Suprapubic skin (tissue), 4 donors: ENCODE measurements around the gene HJURP. TPM values are rescaled to one million over a fixed set of nuclear protein-coding genes. Genes with fewer than 3 reads are reported as not detected.
A peak's percentile ranks its signal among the peaks of the same experiment; 100 is the strongest.

Experiments
- DNase-seq, 2 donors: peaks; one replicate each; pipeline ENCODE4 v3.0.0-alpha.2; 2019; ENCODE audit warnings: low spot score in 2 of 2
- H3K27ac ChIP-seq: fragments of 200-600 bp; sonication (generic); one replicate; pipeline ENCODE4 v1.5.1; 2019
- H3K27me3 ChIP-seq: fragments of 200-600 bp; sonication (generic); one replicate; pipeline ENCODE4 v1.5.1; 2019
- H3K36me3 ChIP-seq: fragments of 200-600 bp; sonication (generic); one replicate; pipeline ENCODE4 v1.5.1; 2019
- H3K4me1 ChIP-seq: fragments of 200-600 bp; sonication (generic); one replicate; pipeline ENCODE4 v1.5.1; 2019
- H3K4me3 ChIP-seq: fragments of 200-600 bp; sonication (generic); one replicate; pipeline ENCODE4 v1.5.1; 2019; ENCODE audit warnings: mild to moderate bottlenecking
- H3K9me3 ChIP-seq: fragments of 200-600 bp; sonication (generic); one replicate; pipeline ENCODE4 v1.5.1; 2019
- CTCF ChIP-seq, 2 donors: fragments of 200-600 bp in 1 of 2; fragments of 450-650 bp in 1 of 2; sonication (generic) in 1 of 2; IDR thresholded peaks; one replicate each; pipeline ENCODE4 v1.5.1; 2016 to 2019; ENCODE audit warnings: antibody characterized with exemption in 2 of 2, mild to moderate bottlenecking in 1 of 2, moderate library complexity in 1 of 2
- EP300 ChIP-seq: sonication (generic); formaldehyde crosslinking; IDR thresholded peaks from one replicate; pipeline ENCODE4 v1.6.1; 2017; ENCODE audit warnings: antibody characterized with exemption
- POLR2A ChIP-seq, 2 donors: fragments of 450-650 bp; IDR thresholded peaks; one replicate each; pipeline ENCODE4 v1.6.1; 2017; ENCODE audit warnings: antibody characterized with exemption in 2 of 2, mild to moderate bottlenecking in 2 of 2, moderate library complexity in 2 of 2
- POLR2AphosphoS5 ChIP-seq, 3 donors: sonication (generic); formaldehyde crosslinking; IDR thresholded peaks; one replicate each; pipeline ENCODE4 v1.6.1; 2017; ENCODE audit warnings: antibody characterized with exemption in 3 of 3
- WGBS: methylation state at CpG from one replicate; pipeline ENCODE4 v1.1.5; 2018; 5-methylcytosine and 5-hydroxymethylcytosine counted together
- total RNA-seq, 4 donors: library from RNA; depleted of rRNA; stranded (reverse); fragments of >200 nt; gene quantifications; one replicate each; pipeline ENCODE4 v1.1.0, GENCODE V29; 2016

The HJURP gene
- total RNA-seq, 4 donors from 2014 or later, result 1.7 to 7.1 (median 3.9) TPM

GRCh38 chr2:233871432-233871831, 17.1 kb upstream of the HJURP start:
- Histone ChIP-seq H3K27ac (no peak overlapping the region), H3K27me3 (peaks cover 13% of the 10 kb centered on the region), H3K4me1 (peaks cover 5% of the 10 kb centered on the region), H3K4me3 (no peak overlapping the region), H3K36me3 (no peaks in the 10 kb centered on the region), H3K9me3 (no peaks in the 10 kb centered on the region)
- TF ChIP-seq CTCF (IDR thresholded peaks at IDR 0.05) (no peak), EP300 (no peak), POLR2A (IDR thresholded peaks at IDR 0.05) (no peak), POLR2AphosphoS5 (IDR thresholded peaks at IDR 0.05) (no peak)
- 64% methylated on average over 4 of the region's 4 CpGs for WGBS
- no peak for DNase-seq

DNA sequence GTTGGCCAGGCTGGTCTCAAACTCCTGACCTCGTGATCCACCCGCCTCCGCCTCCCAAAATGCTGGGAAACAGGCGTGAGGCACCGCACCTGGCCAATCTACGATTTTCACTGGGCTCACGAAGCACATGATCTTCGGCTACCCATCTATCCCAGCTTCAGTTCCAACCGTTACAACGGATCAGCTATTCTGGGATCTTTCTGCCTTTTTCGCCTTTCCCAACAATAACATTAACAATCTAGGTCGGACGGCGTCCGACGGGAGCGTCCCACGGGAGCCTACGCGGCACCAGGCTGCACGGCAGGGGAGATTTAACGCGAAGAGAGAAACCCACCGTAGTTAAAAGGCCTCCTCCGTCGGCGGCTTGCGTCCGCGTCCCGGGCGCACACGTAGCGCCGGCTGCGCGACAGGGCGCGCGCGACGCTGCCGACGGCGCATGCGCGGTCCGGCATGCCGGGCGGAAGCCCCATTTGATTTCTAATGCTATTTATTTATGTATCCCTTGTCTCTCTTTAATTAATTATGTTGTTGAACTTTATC, 13.7 kb upstream of the HJURP start, which contains the start of gene MSL3B:
Gene MSL3B, minus strand, starts transcription at position 394 of the 540 bp plus-strand sequence.
- 11% methylated on average over 50 of the region's 50 CpGs for WGBS
- no peak for TF ChIP-seq CTCF (IDR thresholded peaks at IDR 0.05)
- TF ChIP-seq POLR2AphosphoS5 (IDR thresholded peaks at IDR 0.05), result no peak
- no peak for TF ChIP-seq POLR2A (IDR thresholded peaks at IDR 0.05)
- no peak for TF ChIP-seq EP300
- H3K27me3 ChIP-seq, result peaks cover 7% of the 10 kb centered on the region
- H3K27ac ChIP-seq, result no peak within 1 kb of the TSS
- H3K4me1 ChIP-seq, result peaks cover 5% of the 10 kb centered on the region
- no peaks in the 10 kb centered on the region for H3K9me3 ChIP-seq
- H3K36me3 ChIP-seq, result no peaks in the 10 kb centered on the region
- DNase-seq, result no peak
- peak within 1 kb of the TSS; percentile 50 for H3K4me3 ChIP-seq

DNA sequence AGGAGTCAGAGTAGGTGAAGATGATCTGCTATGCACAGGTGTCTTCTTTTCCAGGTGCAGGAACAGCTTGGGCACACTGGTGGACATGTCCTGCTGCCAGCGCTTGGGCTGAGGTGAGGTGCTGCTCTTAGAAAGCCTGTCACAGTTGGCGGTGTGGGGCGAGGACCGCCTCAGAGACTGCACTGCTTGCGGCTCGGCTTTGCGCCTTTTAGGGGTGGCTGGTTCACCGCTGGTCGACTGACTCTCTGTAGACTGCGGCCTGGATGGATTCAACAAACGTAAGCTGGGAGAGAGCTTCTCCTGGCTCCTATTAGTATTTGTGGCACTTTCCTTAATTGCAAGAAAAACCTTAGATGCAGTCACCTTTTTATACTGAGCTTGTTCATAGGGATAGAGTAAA, 12.1 kb upstream of the HJURP start:
- Histone ChIP-seq H3K4me1 (peaks cover 5% of the 10 kb centered on the region), H3K27ac (no peak overlapping the region), H3K9me3 (no peaks in the 10 kb centered on the region), H3K27me3 (peaks cover 7% of the 10 kb centered on the region), H3K4me3 (no peak overlapping the region), H3K36me3 (no peaks in the 10 kb centered on the region)
- TF ChIP-seq POLR2AphosphoS5 (IDR thresholded peaks at IDR 0.05), result no peak
- TF ChIP-seq POLR2A (IDR thresholded peaks at IDR 0.05), result no peak
- no peak for TF ChIP-seq EP300
- TF ChIP-seq CTCF (IDR thresholded peaks at IDR 0.05), result no peak
- no peak for DNase-seq
- WGBS, result 97% methylated on average over 11 of the region's 11 CpGs

DNA sequence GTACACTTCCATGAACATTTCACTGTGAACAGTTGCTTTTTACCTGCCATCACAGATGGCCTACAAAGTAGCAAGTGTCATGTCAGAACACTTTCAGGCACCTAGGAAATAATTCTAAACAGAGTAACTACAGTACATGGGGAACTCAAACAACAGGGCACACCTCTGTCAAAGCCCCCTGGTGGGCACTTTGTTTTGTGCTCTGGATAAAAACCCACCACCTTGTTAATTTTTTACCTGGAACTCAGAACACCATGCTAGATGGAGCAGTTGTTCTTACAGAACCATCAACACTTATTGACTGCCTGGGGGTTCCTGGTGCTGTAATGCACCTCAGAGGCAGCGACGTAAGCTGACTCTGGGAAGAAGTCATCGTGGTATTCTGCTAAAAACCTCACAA, 11.5 kb upstream of the HJURP start:
- no peak for DNase-seq
- Histone ChIP-seq H3K4me1 (peaks cover 5% of the 10 kb centered on the region), H3K9me3 (no peaks in the 10 kb centered on the region), H3K4me3 (no peak overlapping the region), H3K36me3 (no peaks in the 10 kb centered on the region), H3K27ac (no peak overlapping the region), H3K27me3 (peaks cover 7% of the 10 kb centered on the region)
- 96% methylated on average over 3 of the region's 3 CpGs for WGBS
- TF ChIP-seq POLR2AphosphoS5 (IDR thresholded peaks at IDR 0.05) (no peak), CTCF (IDR thresholded peaks at IDR 0.05) (no peak), POLR2A (IDR thresholded peaks at IDR 0.05) (no peak), EP300 (no peak)

GRCh38 chr2:233862261-233862768, 8.0 kb upstream of the HJURP start:
- Histone ChIP-seq H3K4me3 (no peak overlapping the region), H3K4me1 (no peaks in the 10 kb centered on the region), H3K27ac (no peak overlapping the region), H3K27me3 (no peaks in the 10 kb centered on the region), H3K36me3 (no peaks in the 10 kb centered on the region), H3K9me3 (no peaks in the 10 kb centered on the region)
- 89% methylated on average over 4 of the region's 4 CpGs for WGBS
- TF ChIP-seq EP300, result no peak
- no peak for TF ChIP-seq POLR2AphosphoS5 (IDR thresholded peaks at IDR 0.05)
- TF ChIP-seq CTCF (IDR thresholded peaks at IDR 0.05), result no peak
- TF ChIP-seq POLR2A (IDR thresholded peaks at IDR 0.05), result no peak
- DNase-seq, result no peak
